GM10266 (cell line): Measurements from ENCODE around the gene CRX.

Source experiments
- DNase-seq: peaks from one replicate; pipeline ENCODE4 v3.0.0; 2012; ENCODE audit errors: extremely low spot score
- TF ChIP-seq, protein P1 (sequence below): IDR thresholded peaks from 2 replicates; pipeline ENCODE4 v1.5.1; 2012; ENCODE audit warnings: mild to moderate bottlenecking, low read depth; ENCODE audit not compliant: control insufficient read depth, insufficient read depth; ENCODE audit errors: missing control alignments

The CRX gene

DNA sequence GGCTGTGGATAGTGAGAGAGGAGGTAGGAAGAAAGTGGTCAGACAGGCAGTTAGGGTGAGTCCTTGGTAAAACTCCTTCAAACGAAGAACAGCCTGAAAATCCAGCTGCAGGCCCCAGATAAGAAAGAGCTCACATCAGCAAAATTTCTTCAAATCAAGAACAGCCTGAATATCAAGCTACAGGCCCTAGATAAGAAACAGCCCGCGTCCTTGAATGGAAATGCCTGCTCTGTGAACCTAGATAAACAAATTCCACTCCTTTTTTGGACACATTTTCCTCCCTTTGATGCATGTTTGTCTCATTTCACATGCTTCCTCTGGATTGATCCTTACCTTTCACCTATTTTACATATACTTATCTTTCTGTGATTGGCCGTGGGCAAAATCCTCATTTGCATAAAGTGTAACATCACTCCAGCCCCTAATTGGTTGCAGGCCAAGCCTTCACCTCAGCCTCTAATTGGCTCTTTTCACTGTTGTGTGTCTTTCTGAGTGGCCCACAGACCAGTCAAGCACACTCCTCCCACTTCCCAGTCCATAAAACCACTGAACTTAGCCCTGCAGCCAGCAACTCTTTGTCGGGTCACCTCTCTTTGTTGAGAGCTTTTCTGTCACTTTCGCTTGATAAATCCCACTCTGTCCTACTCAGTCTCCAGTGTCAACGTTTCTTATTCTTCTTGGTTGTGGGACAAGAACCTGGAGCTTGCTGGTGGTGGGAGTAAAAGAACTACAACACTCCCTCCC lies 70.4 kb downstream of the CRX start:
- TF ChIP-seq, protein P1, sequence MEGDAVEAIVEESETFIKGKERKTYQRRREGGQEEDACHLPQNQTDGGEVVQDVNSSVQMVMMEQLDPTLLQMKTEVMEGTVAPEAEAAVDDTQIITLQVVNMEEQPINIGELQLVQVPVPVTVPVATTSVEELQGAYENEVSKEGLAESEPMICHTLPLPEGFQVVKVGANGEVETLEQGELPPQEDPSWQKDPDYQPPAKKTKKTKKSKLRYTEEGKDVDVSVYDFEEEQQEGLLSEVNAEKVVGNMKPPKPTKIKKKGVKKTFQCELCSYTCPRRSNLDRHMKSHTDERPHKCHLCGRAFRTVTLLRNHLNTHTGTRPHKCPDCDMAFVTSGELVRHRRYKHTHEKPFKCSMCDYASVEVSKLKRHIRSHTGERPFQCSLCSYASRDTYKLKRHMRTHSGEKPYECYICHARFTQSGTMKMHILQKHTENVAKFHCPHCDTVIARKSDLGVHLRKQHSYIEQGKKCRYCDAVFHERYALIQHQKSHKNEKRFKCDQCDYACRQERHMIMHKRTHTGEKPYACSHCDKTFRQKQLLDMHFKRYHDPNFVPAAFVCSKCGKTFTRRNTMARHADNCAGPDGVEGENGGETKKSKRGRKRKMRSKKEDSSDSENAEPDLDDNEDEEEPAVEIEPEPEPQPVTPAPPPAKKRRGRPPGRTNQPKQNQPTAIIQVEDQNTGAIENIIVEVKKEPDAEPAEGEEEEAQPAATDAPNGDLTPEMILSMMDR, result no peak
- no peak for DNase-seq
